Subcutaneous adipose tissue (tissue), 4 donors: ENCODE measurements around the gene CFAP54. TPM values are rescaled to one million over a fixed set of nuclear protein-coding genes. Genes with fewer than 3 reads are reported as not detected.

Experiments
- total RNA-seq, 4 donors: library from RNA; depleted of rRNA; stranded (reverse); fragments of >200 nt; gene quantifications; one replicate each; pipeline ENCODE4 v1.1.0, GENCODE V29; 2016
- TF ChIP-seq, protein P1 (sequence below): fragments of 450-650 bp; IDR thresholded peaks from one replicate; pipeline ENCODE4 v1.5.1; 2016; ENCODE audit warnings: low read depth, mild to moderate bottlenecking, control low read depth, antibody characterized with exemption, moderate library complexity

The CFAP54 gene
- total RNA-seq, 4 donors from 2014 or later = 0.33 to 1.7 (median 0.89) TPM

- TF ChIP-seq, protein P1, sequence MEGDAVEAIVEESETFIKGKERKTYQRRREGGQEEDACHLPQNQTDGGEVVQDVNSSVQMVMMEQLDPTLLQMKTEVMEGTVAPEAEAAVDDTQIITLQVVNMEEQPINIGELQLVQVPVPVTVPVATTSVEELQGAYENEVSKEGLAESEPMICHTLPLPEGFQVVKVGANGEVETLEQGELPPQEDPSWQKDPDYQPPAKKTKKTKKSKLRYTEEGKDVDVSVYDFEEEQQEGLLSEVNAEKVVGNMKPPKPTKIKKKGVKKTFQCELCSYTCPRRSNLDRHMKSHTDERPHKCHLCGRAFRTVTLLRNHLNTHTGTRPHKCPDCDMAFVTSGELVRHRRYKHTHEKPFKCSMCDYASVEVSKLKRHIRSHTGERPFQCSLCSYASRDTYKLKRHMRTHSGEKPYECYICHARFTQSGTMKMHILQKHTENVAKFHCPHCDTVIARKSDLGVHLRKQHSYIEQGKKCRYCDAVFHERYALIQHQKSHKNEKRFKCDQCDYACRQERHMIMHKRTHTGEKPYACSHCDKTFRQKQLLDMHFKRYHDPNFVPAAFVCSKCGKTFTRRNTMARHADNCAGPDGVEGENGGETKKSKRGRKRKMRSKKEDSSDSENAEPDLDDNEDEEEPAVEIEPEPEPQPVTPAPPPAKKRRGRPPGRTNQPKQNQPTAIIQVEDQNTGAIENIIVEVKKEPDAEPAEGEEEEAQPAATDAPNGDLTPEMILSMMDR = no peak
Measured at GRCh38 chr12:96549341-96549740, 60.0 kb downstream of the CFAP54 start.

- TF ChIP-seq, protein P1 = no peak
Measured at GRCh38 chr12:96570579-96570978, 81.2 kb downstream of the CFAP54 start.

DNA sequence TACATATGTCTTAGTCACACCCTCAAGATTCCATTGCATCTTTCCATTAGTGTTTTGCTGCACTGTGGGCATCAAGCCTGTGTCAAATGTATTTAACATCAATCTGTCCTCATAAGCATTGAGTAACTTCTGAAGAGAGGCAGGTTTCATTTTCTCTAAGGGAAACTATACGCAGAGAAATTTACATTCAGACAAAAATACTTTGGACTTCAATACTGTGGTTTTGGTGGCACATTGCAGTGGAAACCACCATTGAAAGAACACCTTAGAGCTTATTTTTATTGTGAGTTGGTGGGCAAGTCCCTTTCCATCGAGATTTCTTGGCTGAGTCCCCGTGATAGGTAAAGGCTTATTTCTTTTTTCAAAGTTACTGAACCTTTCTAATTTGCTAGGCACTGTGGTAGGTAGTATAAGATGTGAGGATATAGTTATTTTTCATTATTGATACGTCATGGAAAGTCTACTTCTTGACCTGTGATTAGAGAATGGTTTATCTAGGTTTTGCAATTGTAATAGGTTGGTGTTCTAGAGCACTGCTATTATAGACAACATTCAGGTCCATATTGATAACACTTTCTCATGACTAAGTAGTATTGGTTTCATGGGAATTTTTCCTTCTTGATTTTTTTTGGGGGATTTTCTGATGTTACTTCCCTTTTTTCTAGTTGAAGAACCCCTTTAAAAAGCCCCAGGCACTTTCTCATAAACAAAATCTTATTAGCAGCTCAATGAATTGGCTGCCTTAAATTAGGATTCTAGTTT, 81.9 kb downstream of the CFAP54 start:
- TF ChIP-seq, protein P1 = no peak

DNA sequence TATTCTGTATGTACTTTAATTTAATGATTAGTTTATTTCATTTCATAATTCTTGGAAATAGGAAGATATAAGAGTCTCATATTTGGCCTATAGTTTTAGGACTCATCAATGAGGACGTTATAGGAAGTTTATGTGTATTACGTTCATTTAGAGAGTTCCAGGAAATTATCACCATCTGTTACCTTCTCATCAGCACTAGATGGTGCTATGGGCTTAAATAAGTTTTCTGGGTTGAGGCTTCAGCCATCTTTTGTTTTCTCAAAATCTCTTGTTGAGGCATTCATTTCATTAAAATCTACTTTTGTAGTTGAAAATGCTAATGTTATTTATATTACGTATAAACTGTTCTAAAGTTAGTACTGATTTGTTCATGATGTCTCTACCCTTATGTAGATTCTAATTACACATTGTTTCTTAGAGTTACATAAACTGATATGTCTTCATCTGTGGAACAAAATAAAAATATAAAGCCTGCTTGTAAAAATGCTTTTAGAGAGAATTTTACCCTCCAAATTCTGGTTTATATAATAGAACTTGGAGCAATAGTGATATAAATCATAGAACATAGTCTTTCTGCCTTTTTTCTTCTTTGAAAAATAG, 89.2 kb downstream of the CFAP54 start:
- TF ChIP-seq, protein P1 = no peak

DNA sequence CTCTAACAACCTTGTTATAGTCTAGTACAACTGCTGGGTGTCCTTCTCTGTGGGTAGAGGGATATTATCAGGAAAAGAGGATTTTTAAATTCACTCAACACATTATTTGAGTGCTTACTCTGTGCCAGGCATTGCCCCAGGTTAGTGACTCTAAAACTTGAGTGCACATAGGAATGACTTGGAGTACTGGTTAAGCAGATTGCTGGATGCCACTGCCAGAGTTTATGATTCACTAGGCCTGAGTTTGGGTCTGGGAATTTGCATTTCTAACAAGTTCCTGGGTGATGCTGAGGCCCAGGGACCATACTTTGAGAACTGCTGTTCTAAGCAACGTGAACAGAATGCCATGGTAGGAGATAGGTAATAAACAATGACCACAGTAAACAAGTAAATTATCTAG, 96.6 kb downstream of the CFAP54 start:
- TF ChIP-seq, protein P1 = no peak

DNA sequence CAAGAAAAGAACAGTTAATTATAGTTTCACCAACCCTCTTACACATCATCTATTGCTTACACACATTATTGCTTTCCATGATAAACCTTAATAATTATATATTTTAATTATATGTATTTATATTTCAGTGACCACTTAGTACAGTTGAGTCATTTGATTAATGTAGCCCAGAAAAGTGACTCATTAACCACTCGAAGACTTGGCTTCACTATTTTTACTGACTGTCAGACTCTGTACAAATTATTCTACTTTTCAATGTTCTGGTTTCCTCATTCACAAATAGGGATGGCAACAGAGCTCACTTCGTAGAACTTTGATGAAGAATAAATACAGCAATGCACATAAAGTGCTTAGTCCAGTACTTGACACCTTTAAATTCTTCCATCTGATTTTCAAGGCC, 98.3 kb downstream of the CFAP54 start:
- TF ChIP-seq, protein P1 = no peak

- TF ChIP-seq, protein P1 = no peak
Measured at GRCh38 chr12:96590970-96591369, 101.6 kb downstream of the CFAP54 start.
